ENCODE data around the gene PLCB3. TPM values are rescaled to one million over a fixed set of nuclear protein-coding genes. Genes with fewer than 3 reads are reported as not detected.

Gene PLCB3
- total and polyA plus RNA-seq, 2 of the 13 experiments (the other 11 are each of a cell fraction or from before 2014, with no cell fraction given) = 7.5 to 13.8 TPM

GRCh38 chr11:64241491-64242374 is 9.6 kb upstream of the PLCB3 start (continued):
- TF ChIP-seq ZNF550 (CRISPR knock-in tag; IDR thresholded peaks at IDR 0.05; ENCODE audit: borderline replicate concordance) (0 out of 2 replicates have a peak, but pooled peaks have one; percentile 58), ZC3H4 (CRISPR knock-in tag; IDR thresholded peaks at IDR 0.05; ENCODE audit: borderline replicate concordance) (no peak), ZNF768 (CRISPR knock-in tag; IDR thresholded peaks at IDR 0.05) (peak; percentile 50; the same call in 1 of the 2 replicates), ZNF275 (CRISPR knock-in tag; IDR thresholded peaks at IDR 0.05; ENCODE audit: borderline replicate concordance) (no peak), SP1 (IDR thresholded peaks at IDR 0.05) (no peak), SP1 (CRISPR knock-in tag; IDR thresholded peaks at IDR 0.05) (peak; percentile 78), ZNF777 (CRISPR knock-in tag; IDR thresholded peaks at IDR 0.05) (peak; percentile 60; the same call in 1 of the 2 replicates), ZNF501 (CRISPR knock-in tag; IDR thresholded peaks at IDR 0.05) (peak; percentile 6; the same call in 1 of the 2 replicates), ZNF747 (CRISPR knock-in tag; IDR thresholded peaks at IDR 0.05; ENCODE audit: borderline replicate concordance) (peak; percentile 33), ZNF318 (CRISPR knock-in tag; IDR thresholded peaks at IDR 0.05) (no peak), DRAP1 (CRISPR knock-in tag; IDR thresholded peaks at IDR 0.05) (peak; percentile 74), ZNF563 (CRISPR knock-in tag; IDR thresholded peaks at IDR 0.05) (peak; percentile 25; the same call in 1 of the 2 replicates)
